NCI-H1105 (cell line): ENCODE measurements around the gene PDE8A.

ENCODE experiments used
- DNase-seq: peaks from one replicate; lab custom pipeline; 2025; lab: John Stamatoyannopoulos, UW

Gene PDE8A

GRCh38 chr15:85035980-85036379, 54.3 kb downstream of the PDE8A start:
- DNase-seq = no peak

- no peak for DNase-seq
These were observed 55.1 kb downstream of the PDE8A start for GRCh38 chr15:85036716-85037115.

GRCh38 chr15:85037641-85038040, 56.0 kb downstream of the PDE8A start:
- DNase-seq = no peak

- DNase-seq = no peak
These were observed 59.6 kb downstream of the PDE8A start for GRCh38 chr15:85041230-85041629.

GRCh38 chr15:85044251-85044853, 62.7 kb downstream of the PDE8A start:
- DNase-seq = no peak

- DNase-seq = no peak
These were observed 63.2 kb downstream of the PDE8A start for GRCh38 chr15:85044894-85045293.

GRCh38 chr15:85045615-85046014, 64.0 kb downstream of the PDE8A start:
- DNase-seq = no peak

- DNase-seq = no peak
These were observed 65.8 kb downstream of the PDE8A start for GRCh38 chr15:85047271-85047948.

GRCh38 chr15:85048430-85048829, 66.8 kb downstream of the PDE8A start:
- DNase-seq = no peak

- no peak for DNase-seq
These were observed 68.1 kb downstream of the PDE8A start for GRCh38 chr15:85049805-85050204.

GRCh38 chr15:85059734-85060133, 78.1 kb downstream of the PDE8A start:
- DNase-seq = no peak

- no peak for DNase-seq
These were observed 80.9 kb downstream of the PDE8A start for GRCh38 chr15:85062560-85062959.

GRCh38 chr15:85063088-85063487, 81.4 kb downstream of the PDE8A start:
- DNase-seq = no peak

- DNase-seq = no peak
These were observed 81.9 kb downstream of the PDE8A start for GRCh38 chr15:85063522-85064079.

- DNase-seq = no peak
These were observed 83.1 kb downstream of the PDE8A start for GRCh38 chr15:85064710-85065109.

- no peak for DNase-seq
These were observed 89.4 kb downstream of the PDE8A start for GRCh38 chr15:85071061-85071460.

GRCh38 chr15:85071504-85071903, 89.8 kb downstream of the PDE8A start:
- no peak for DNase-seq

- DNase-seq = no peak
These were observed 91.3 kb downstream of the PDE8A start for GRCh38 chr15:85072917-85073316.

- DNase-seq = no peak
These were observed 92.0 kb downstream of the PDE8A start for GRCh38 chr15:85073556-85074194.

- DNase-seq = no peak
These were observed 105.2 kb downstream of the PDE8A start for GRCh38 chr15:85086855-85087254.

- DNase-seq = no peak
These were observed 106.6 kb downstream of the PDE8A start for GRCh38 chr15:85088300-85088699.

- no peak for DNase-seq
These were observed 108.4 kb downstream of the PDE8A start for GRCh38 chr15:85089929-85090597.

- DNase-seq = no peak
These were observed 110.3 kb downstream of the PDE8A start for GRCh38 chr15:85091990-85092389.
